GM18507 (cell line): ENCODE data around the gene MYO3B.
A peak's percentile ranks its signal among the peaks of the same experiment; 100 is the strongest.
"Not testable (repeated sequence)": the region's sequence is repeated elsewhere in the genome, so short reads cannot be mapped to it uniquely, and the experiment has no call there.

Source experiments
- DNase-seq: peaks from one replicate; pipeline ENCODE4 v3.0.0; 2011; ENCODE audit warnings: low read depth; ENCODE audit not compliant: insufficient read length; ENCODE audit errors: extremely low spot score
- FAIRE-seq: peaks from 2 replicates; lab custom pipeline; 2011; peaks lifted over from hg19 to GRCh38; lab: Jason Lieb, UNC

MYO3B gene

DNA sequence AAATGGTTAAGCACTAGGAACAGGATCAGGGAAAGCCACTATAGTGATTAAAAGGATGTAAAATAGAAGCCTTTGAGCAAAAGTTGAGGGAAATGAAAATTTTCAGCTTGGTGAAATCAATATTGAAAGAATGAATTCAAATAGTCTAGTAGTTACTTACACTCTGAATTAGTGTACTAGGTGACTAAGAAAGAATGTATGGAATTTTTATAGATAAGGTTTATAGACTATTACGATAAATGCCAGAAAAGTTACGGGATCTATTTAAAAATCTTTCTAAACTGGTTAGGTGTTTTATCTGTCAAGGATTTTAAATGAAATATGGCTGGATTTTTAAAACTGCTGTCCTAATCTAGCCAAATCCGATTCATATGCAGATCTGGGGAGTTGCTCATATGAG, 208.6 kb downstream of the MYO3B start:
- DNase-seq (no peak), FAIRE-seq (no peak)

DNA sequence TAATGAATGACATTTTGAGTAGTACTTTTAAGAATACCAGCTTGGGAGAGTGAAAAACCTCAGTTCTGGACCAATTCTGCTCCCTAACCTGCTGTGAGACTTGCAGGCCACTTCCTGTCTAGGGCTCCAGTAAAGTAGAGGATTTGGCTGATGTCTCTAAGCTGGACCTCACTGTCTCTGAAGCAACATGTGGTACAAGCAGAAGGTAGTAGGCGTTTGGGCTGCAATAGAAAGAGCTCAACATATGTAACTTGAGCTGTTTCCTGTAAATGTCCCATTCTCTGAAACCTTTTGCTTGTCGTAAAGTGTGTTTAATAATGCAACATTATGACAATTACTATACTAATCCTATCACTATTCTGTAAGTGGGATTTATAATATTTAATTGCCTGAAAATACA, 213.1 kb downstream of the MYO3B start:
- DNase-seq (no peak), FAIRE-seq (no peak)

DNA sequence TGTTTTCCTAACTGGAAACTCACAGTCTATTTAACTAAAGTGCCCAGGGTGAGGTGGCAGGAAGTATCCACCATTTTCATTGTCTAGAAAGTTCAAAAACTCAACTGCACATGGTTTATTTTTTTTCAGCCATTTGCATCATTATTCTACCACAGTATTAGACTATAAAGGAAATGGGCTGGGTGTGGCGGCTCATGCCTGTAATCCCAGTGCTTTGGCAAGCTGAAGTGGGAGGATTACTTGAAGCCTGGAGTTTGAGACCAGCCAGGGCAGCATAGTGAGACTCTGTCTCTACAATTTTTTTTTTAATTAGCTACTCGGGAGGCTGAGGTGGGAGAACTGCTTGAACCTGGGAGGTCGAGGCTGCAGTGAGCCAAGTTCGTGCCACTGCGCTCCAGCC, 213.8 kb downstream of the MYO3B start:
- DNase-seq (no peak), FAIRE-seq (no peak)

DNA sequence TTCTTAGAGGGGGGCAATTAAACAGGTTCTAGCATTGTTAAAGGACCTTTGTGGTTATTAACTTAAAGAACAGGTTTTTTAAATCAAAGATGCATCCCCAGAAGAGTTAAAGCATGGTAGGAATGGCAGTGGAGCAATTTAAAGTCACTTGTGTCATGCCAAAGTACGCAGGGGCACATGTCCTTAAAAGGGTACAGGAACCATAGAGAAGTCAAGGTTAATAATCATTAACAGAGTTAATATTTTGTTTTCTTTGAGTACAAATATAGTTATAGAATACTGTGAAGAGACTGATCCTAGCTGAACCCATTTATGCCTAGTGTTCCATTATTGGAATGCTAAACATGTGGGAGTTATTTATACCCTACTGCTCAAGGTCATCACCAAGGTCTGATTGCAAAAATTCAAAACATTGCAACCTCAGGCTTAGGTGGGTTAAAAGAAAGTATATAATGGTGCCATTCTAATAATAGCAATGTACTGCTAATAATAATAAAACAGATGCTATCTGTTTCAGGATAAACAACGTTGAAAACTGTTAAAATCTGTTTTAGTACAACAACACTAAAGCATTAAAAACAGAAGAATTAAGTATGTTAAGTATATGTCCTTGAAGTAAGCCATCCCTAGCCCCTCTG, 216.0 kb downstream of the MYO3B start:
- FAIRE-seq: peak; percentile 45
- no peak for DNase-seq

DNA sequence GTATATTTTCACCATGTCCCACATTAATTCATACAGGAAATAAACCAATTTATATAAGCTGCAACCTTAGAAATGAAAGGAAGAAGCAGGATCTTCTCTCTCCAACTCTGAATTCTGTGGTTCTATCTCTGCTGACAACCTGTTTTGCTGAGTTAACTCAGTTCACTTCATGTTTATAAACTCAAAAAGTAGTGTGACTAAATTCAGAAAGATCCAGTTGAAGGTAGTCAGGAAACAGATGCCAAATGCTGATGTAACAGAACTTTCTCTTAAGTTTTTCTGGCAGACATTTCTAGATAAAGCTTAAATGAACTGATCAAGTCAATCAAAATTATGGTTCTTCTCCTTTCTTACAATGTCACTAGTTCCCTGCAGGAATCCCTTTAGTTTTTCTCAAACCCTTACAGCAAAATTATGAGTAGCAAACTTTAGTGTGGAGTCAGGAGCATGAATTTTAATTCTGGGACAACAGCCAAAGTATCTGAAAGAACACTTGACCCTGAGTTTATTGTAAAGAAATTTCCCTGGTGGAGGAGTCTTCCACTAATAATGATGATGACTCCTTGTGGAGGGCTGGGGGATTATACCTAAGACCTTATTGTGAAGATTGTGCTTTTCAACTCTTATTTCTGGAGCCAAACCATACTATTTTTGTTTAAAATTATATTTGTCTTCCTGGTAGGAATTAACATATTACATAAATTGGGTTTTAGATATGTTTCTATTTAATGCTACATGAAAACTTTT, 216.9 kb downstream of the MYO3B start:
- FAIRE-seq: no peak

DNA sequence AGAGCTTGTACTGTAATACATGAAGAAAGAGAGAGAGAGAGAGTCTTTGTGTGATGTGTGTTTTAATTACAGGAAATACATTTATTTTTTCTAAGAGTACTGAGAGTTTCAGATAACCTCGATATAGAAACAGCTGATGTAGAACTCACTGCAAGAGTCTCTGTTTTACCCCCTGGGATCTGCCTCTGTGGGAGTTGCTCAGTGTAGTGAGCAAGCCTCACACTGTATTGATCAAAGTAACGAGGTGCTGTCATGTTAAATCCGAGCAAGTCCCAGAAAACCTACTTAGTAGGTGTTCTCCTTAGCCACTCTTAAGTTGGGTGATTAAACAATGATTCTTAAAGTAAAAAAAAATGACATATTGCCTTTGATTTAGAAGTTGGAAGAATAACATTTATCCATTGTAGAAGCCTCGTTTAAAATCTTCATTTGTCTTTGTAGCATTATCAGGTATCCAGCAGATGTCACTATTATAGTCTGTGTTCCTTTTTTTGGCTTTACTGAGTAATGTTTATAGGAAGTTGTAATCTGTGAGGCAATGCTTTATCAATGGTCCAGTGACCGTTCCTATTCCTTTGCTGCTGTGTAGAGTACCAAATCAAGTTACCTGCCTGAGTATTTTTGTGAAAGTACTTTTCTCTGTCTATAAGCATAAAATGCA, 219.0 kb downstream of the MYO3B start:
- peak; percentile 65 for FAIRE-seq
- DNase-seq: no peak

More for the DNA sequence above, 216.9 kb downstream of the MYO3B start:
- DNase-seq: no peak

DNA sequence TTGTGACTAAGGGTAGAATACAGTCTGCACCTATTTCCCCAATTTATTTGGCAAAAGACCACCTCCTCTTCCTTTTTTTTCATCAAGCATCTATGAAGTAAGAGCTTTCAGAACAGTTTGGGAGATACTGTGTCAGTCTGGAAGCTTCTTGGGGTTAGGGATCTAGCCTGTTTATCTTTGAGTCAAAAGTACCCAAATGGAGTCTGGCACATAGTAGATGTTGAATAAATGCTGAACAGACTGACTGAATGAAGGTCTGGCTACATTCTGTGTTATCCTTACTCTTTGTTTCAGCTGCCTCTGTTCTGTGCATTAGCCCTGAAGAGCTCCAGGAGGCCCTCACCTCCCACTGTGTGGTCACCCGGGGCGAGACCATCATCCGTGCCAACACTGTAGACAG, 223.2 kb downstream of the MYO3B start:
- no peak for FAIRE-seq

DNA sequence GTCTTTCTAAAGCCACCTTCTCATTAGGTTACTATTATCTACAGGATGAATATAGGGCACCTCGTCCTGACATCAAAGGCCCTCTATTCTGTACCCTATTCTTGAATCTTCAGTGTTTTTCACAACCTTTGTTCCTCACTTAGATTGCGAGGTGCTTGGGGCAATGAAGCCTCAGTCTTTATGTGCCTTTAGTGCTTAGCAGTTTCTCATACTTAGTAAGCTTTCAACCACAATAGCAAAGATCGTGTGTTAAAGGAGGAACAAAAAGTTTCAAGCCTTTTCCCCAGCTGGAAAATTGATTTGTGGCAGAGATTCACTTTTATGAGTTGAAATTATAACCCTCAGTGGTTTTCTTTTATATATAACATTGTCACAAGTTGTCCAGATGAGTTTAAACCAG, 226.9 kb downstream of the MYO3B start:
- peak; percentile 54 for FAIRE-seq
- no peak for DNase-seq

More for the DNA sequence above, 223.2 kb downstream of the MYO3B start:
- no peak for DNase-seq

DNA sequence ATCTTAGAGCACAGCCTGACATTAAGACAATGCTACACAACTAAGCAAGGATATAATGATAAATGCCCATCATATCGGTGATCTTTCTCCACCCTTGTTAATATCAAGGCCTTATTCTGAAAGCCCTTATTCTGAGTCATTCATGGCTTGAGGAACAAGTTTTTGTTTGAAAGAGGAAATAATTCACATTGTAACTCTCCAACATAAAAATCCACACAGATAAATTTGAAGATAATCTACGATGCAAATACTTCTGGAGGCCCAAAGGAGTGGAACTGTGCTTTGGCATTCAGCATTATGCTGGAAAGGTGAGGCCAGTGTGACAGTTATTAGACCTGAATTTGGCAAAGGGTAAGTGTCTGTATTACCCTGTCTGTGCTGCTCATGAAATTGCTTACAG, 227.4 kb downstream of the MYO3B start:
- DNase-seq (no peak), FAIRE-seq (no peak)

DNA sequence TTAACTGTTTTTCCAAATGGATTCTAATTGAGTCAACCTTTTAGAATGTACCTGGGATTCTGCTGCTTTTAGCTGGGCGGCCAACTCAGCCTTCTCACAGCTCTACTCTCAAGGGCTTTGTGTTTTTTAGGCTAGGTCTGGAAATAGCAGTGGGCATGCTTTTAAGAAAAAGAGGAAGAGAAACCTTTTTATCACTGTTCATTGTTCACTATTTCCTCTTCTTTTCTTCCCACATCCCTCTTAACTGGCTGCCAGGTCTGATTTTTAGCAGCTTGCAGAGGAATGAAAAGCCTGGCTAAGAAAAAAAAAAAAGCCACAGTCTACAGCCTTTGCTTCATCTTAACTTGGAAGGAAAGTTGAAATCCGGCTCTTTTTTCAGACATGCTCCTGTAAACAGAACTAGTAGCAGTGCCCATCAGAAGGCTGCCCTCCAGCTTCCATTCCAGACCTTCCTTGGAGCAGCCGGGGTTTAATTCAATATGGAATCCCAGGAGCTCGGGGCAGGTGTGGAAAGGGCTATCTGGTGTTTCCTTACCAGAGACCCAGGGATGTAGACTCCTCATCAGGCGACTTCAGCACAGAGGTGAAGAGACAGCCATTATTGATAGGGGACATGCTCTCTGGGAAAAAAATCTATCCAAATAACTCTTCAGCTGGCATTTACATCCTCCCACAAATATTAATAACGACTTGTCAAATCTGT, 230.7 kb downstream of the MYO3B start:
- FAIRE-seq (no peak), DNase-seq (no peak)

DNA sequence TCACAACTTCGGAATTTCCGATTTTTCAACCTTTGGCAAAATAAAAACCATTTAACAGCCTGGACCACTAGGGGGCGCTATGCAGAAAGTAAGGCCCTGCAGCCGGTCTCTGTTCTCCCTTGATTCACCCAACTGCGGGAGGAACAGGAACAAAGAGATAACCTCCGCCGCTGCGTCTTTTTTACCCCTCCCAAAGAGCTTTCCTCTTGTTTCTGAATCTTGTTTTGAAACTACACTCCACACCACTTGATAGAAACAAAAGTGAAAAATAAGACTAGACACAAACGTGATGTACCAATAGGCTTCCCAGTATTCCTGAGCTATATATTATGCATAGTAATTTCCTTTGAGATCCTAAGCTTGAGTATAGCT, 231.2 kb downstream of the MYO3B start:
- DNase-seq (peak; percentile 7), FAIRE-seq (peak; percentile 89)

DNA sequence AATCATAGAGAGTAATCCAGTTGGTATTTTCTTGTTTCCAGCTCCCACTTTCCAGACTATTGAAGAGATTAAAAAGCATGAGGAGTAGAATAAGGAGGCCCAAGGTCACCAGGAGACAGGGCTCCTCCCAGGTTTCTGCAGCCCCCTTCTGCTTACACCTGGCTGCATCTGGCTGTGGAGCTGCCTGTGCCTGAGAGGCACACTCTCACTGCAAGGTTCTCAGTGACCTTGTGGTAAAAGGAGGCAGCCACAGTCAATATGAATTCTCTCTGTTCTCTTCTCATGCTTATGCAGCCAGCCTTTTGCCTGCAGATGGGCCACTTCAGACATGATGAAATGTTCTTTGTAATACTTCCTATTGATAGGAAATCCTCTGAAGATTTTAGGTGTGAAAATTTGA, 233.7 kb downstream of the MYO3B start:
- FAIRE-seq: no peak
- no peak for DNase-seq

DNA sequence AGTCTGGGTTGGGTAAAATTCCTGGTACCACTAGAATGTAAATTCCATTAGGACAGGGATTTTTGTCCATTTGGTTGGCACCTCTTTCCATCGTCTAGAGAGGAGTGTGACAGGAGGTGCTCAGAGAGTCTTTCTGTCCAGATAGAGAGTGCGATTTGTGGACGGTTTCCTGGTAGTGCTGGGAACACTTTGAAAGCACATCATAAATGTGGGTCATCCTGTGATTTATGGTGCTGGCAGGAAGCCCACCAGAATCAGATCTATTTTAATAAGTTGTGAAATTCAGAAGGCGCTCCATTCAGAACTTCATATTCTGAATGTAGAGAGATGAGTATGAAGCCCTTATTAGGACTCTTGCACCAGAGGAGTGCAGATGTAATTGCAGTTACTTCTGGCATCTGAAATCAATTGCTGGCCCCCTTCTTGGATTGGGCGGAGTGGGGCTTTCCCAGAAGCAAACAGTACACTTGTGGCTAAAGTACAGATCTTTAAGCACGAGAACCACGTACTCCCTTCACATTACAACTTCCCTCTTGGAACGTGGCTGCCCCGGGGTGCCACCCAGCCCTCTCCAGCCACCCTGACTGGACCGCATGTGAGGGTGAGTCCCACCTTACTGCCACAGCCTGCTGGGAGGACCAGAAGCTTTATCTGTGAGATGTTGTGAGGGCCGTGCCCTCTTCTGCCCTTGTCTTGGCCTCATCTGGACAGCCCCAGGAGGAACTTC, 243.2 kb downstream of the MYO3B start:
- FAIRE-seq (no peak), DNase-seq (no peak)

DNA sequence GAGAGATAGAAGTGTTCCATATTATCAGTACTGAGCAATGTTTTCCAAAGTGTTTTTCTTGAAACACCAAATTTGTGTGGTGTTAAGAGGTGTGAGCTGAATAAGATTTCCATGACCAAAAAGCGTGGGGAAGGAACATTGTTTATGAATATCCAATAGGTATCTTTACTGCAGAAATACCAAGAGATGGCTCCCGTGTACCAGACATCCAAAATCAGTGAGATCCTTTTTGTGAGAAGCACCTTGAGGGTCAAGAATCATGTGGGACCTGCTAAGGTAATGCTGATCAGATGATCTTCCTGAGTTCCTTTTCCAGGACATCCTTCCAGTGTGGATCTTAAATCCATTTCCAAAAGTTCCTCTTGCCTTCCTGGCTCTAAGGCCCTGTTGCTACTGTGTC, 246.0 kb downstream of the MYO3B start:
- FAIRE-seq: no peak

DNA sequence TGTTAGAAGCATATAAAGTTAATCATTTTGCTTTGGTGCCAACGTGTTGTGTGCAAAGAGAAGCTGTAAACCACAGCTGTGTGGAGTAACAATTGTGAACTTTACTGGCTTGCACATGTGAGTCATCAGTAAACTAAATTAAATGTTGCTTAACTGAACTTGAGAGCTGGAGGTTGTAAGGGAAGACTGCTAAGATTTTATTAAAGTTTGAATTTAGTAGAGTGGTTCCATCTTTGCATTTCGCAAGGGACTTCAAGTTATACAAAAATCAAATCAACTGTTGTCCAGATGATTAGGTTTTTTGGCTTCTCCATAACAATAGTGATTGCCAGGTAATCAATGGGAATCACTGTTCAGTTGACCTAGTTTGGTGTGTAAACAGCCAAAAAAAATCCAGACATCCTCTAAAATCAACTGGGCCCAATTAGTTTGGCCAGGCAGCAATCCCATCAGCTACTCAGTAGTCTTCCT, 247.4 kb downstream of the MYO3B start:
- no peak for FAIRE-seq
- DNase-seq: no peak

More for the DNA sequence above, 246.0 kb downstream of the MYO3B start:
- DNase-seq: no peak

DNA sequence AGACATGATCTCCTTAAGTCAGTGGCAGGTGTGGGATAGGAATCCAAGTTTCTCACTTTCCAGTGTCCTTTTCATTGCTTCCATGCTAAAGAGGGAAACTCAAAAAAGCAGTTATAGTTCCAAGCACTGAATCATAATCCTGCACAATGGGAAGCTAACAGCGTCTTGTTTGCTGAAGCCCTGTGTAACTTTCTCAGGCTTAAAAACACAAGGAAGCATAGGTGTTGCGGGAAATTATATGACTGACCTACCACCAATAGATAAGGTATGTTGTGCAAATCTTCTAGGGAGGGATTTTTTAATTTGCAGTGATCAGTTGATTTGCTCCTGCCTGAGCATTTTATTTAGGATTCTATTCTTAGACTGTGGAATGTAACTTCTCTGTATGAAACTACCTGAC, 250.9 kb downstream of the MYO3B start:
- DNase-seq: no peak
- no peak for FAIRE-seq

DNA sequence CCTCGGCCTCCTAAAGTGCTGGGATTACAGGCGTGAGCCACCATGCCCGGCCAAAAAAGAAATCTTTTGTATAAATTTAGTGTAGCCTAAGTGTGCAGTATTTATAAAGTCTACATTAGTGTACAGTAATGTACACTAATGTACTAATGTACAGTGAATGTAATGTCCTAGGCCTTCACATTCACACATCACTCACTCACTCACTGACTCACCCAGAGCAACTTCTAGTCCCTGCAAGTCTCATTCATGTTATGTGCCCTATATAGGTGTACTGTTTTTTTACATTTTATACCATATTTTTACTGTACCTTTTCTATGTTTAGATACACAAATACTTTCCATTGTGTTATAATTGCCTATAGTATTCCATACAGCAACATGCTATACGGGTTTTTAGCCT, 254.9 kb downstream of the MYO3B start:
- FAIRE-seq: no peak
- no peak for DNase-seq

DNA sequence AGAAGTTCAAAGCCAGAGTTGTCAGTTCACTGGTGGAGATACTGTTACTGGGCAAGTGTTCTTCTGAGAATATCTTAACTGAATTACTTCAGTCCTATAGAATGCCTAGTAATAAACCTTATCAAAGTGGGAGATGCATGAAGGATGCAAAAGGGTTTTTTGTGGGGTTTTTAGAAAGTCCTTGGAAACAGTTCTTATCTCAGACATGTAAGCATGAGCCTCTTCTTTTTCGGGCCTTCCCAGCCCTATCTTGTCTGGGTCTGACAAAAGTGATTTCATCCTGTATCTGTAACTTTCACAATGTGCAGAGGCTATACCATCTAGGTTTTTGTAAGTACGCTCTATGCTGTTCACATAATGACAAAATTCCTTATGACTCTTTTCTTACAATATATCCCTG, 255.5 kb downstream of the MYO3B start:
- FAIRE-seq: no peak
- DNase-seq: no peak

DNA sequence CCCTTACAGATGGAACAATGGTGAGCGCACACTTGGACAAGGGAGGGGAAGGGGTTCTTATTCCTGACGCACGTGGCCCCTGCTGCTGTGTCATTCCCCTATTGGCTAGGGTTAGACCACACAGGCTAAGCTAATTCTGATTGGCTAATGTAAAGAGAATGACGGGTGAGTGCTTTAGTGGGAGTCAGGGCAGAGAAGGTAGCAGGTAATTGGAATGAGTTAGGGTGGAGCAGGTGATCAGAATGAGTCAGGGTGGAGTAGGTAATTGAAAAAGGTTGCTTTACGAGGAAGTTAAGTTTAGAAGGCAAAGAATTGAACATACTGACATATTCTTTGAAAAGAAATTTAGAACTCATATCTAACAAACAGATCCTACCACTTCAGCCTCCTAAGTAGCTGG, 256.4 kb downstream of the MYO3B start:
- FAIRE-seq, DNase-seq: not testable (repeated sequence)
